Fibroblast of lung (primary cell): ENCODE data around the gene SPDYE17.
"Not testable (repeated sequence)": the region's sequence is repeated elsewhere in the genome, so short reads cannot be mapped to it uniquely, and the experiment has no call there.

Source experiments
- CTCF ChIP-seq, 2 donors: IDR thresholded peaks in 1 of 2; conservative IDR thresholded peaks in 1 of 2; 1 replicate in 1 of 2; 2 replicates in 1 of 2; pipeline ENCODE4 v1.5.1; 2011 to 2012; ENCODE audit warnings: low read length in 2 of 2, control low read depth in 1 of 2, inconsistent platforms in 1 of 2, low read depth in 1 of 2, mild to moderate bottlenecking in 1 of 2
- EZH2 ChIP-seq: IDR thresholded peaks from 2 replicates; pipeline ENCODE4 v1.5.1; 2012; ENCODE audit warnings: low read length, control low read depth, mild to moderate bottlenecking; ENCODE audit errors: missing control alignments

- not testable (repeated sequence) for TF ChIP-seq CTCF (conservative IDR thresholded peaks at IDR 0.05 in 1 of 2, IDR thresholded peaks at IDR 0.05 in 1 of 2; ENCODE audit: low read depth in 1 of 2, low read length in 2 of 2); EZH2
These were observed 28.9 kb downstream of the SPDYE17 start for GRCh38 chr7:77003241-77003640.
